GM23248 (cell line): ENCODE measurements around the gene C7orf25.

Experiments used
- EZH2 ChIP-seq: fragments of 200-600 bp; sonication (generic); IDR thresholded peaks from 2 replicates; pipeline ENCODE4 v1.6.1; 2018; ENCODE audit warnings: antibody characterized with exemption, mild to moderate bottlenecking; ENCODE audit not compliant: insufficient read depth, poor library complexity, severe bottlenecking
- EZH2phosphoT487 ChIP-seq: fragments of 200-600 bp; sonication (generic); IDR thresholded peaks from 2 replicates; pipeline ENCODE4 v1.6.1; 2018; ENCODE audit warnings: antibody characterized with exemption, moderate library complexity, mild to moderate bottlenecking, low read depth; ENCODE audit not compliant: insufficient read depth

- TF ChIP-seq EZH2phosphoT487 (no peak), EZH2 (no peak)
Measured at GRCh38 chr7:42893346-42894240, 18.3 kb downstream of the C7orf25 start.
